Measurements from ENCODE around the gene EIF3L. TPM values are rescaled to one million over a fixed set of nuclear protein-coding genes. Genes with fewer than 3 reads are reported as not detected.

Gene EIF3L
- total RNA-seq, 1 experiment from 2014 or later = 218 TPM

DNA sequence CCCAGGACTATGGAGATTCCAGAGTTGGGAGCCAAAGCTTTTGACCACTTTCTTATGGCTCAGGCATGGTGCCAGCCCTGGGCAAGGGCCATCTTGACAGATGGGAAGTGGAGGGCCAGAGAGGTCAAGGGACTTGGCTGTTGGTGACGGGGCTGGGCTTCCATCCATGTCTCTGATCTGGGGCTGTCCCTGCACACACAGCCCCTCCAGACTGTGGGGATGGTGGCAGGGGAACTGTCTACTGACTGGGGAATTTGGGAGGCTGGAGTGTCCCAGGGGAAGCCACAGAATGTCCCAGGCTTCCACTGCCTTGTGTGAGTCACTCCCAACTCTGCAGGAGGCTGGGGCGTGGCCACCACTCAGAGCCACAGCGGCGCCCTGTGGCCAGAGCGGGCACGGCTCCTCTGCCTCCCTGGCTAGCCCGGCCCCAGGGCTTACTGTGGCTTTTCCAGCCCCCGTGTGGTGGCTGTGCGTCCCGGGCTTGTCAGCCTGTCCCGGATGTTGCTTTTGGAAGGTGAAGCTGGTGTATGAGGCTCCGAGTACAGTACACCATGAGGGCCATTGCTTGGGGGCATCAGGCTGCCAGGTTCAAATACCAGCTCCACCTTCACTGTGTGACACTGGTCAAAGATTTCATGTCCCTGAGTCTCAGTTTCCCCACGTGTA is 84.6 kb downstream of the EIF3L start:
- no peaks in the 10 kb centered on the region for H3K27me3 ChIP-seq (ENCODE audit: low read length)
- peak overlapping the region; percentile 37 for H3K27ac ChIP-seq (ENCODE audit: low read length)
- ATAC-seq (peak; percentile 97), DNase-seq (peak; percentile 93)
- H3K9me2 ChIP-seq (replicated peaks; ENCODE audit: low read length) = no peaks in the 10 kb centered on the region
- TF ChIP-seq EZH2 (IDR thresholded peaks at IDR 0.05; ENCODE audit: low read length, unreplicated experiment) (no peak), EZH2phosphoT487 (IDR thresholded peaks at IDR 0.05; ENCODE audit: borderline replicate concordance, low read length) (no peak)
- TF ChIP-seq, protein P1, sequence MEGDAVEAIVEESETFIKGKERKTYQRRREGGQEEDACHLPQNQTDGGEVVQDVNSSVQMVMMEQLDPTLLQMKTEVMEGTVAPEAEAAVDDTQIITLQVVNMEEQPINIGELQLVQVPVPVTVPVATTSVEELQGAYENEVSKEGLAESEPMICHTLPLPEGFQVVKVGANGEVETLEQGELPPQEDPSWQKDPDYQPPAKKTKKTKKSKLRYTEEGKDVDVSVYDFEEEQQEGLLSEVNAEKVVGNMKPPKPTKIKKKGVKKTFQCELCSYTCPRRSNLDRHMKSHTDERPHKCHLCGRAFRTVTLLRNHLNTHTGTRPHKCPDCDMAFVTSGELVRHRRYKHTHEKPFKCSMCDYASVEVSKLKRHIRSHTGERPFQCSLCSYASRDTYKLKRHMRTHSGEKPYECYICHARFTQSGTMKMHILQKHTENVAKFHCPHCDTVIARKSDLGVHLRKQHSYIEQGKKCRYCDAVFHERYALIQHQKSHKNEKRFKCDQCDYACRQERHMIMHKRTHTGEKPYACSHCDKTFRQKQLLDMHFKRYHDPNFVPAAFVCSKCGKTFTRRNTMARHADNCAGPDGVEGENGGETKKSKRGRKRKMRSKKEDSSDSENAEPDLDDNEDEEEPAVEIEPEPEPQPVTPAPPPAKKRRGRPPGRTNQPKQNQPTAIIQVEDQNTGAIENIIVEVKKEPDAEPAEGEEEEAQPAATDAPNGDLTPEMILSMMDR (conservative IDR thresholded peaks at IDR 0.05; ENCODE audit: low read depth, low read length) = peak; percentile 86
- no TSS peak for BruUV-seq (replicated peaks)
- no peak overlapping the region for H2AFZ ChIP-seq (ENCODE audit: low read length)
- peak overlapping the region; percentile 41 for H3K4me2 ChIP-seq (ENCODE audit: low read length)
- ChIA-PET CTCF (interaction anchor here (0.6 to 1.1 kb wide), 2 partner anchors 27 to 29 kb away, joined by 3 read pairs; partner anchors contain the start of gene MICALL1), POLR2A (ENCODE audit: unreplicated experiment) (no interaction called here)
- H3K9ac ChIP-seq (ENCODE audit: low read length) = no peak overlapping the region
- H3K36me3 ChIP-seq (ENCODE audit: low read depth, low read length) = no peaks in the 10 kb centered on the region; the same call in 1 of the 2 replicates
- no peaks in the 10 kb centered on the region for H3K9me3 ChIP-seq (ENCODE audit: low read length)
- peaks cover 10% of the 10 kb centered on the region for H3K4me1 ChIP-seq (ENCODE audit: insufficient read depth, low read length)
- H3F3A ChIP-seq (ENCODE audit: low read length, unreplicated experiment) = no peaks in the 10 kb centered on the region
- no peaks in the 10 kb centered on the region for H4K20me1 ChIP-seq (ENCODE audit: low read length)
- no peak overlapping the region for H3K4me3 ChIP-seq (ENCODE audit: low read length)
- no peaks in the 10 kb centered on the region for H3K79me2 ChIP-seq (ENCODE audit: low read length)
- intact Hi-C loops (cut with micrococcal nuclease) = loop anchor here (5.0 kb wide), 1 partner anchor 47 kb away; no protein-coding TSS in a partner anchor

Small RNA genes lying within 50 kb of the gene (microRNA-seq; reads per million reads assigned to microRNA genes)
- not detected for gene MIR659 (ENCODE audit: unreplicated experiment)

Other genes starting within 250 kb of the EIF3L start
- 49.1 and 55.7 TPM in 2 replicates for gene GGA1, start 240.6 kb upstream of the EIF3L start, total RNA-seq (2014; rRNA removed)
- 18.0 and 23.2 TPM in 2 replicates for gene SH3BP1, start 209.8 kb upstream of the EIF3L start, total RNA-seq (2014; rRNA removed)
- 36.9 and 51.3 TPM in 2 replicates for gene PDXP, start 190.7 kb upstream of the EIF3L start, total RNA-seq (2014; rRNA removed)
- 1,612 and 2,325 TPM in 2 replicates for gene LGALS1, start 173.8 kb upstream of the EIF3L start, total RNA-seq (2014; rRNA removed)
- 32.9 and 45.4 TPM in 2 replicates for gene NOL12, start 163.1 kb upstream of the EIF3L start, total RNA-seq (2014; rRNA removed)
- 64.5 and 74.8 TPM in 2 replicates for gene TRIOBP, start 152.4 kb upstream of the EIF3L start, total RNA-seq (2014; rRNA removed)
- 26.0 and 33.3 TPM in 2 replicates for gene GCAT, start 41.5 kb upstream of the EIF3L start, total RNA-seq (2014; rRNA removed)
- not detected in 2 replicates for gene GALR3, start 26.0 kb upstream of the EIF3L start, total RNA-seq (2014; rRNA removed)
- gene ANKRD54, start 5.1 kb upstream of the EIF3L start, total RNA-seq (2014; rRNA removed) = 24.9 and 30.1 TPM in 2 replicates
- 20.1 and 29.9 TPM in 2 replicates for gene MICALL1, start 56.9 kb downstream of the EIF3L start, total RNA-seq (2014; rRNA removed)
- gene C22orf23, start 104.2 kb downstream of the EIF3L start, total RNA-seq (2014; rRNA removed) = 0.52 and 0.69 TPM in 2 replicates
- gene POLR2F, start 104.3 kb downstream of the EIF3L start, total RNA-seq (2014; rRNA removed) = 177 and 238 TPM in 2 replicates
- gene SOX10, start 135.1 kb downstream of the EIF3L start, total RNA-seq (2014; rRNA removed) = 1.1 TPM in 1 of 2 replicates, not detected in the other
- 41.7 and 45.5 TPM in 2 replicates for gene PICK1, start 208.0 kb downstream of the EIF3L start, total RNA-seq (2014; rRNA removed)
- not detected in 2 replicates for gene SLC16A8, start 234.8 kb downstream of the EIF3L start, total RNA-seq (2014; rRNA removed)

Data from PC-3 (cell line).